A549 treated with ZK216348 at 1 μM for 4 hours (cell line): ENCODE measurements around the gene CACNA2D1. TPM values are rescaled to one million over a fixed set of nuclear protein-coding genes. Genes with fewer than 3 reads are reported as not detected.

Experiments used
- total RNA-seq: library from RNA; stranded (reverse); fragments of 200-300 nt; extraction: Qiagen RNA extraction; gene quantifications from 5 replicates; pipeline ENCODE4 v1.2.3, GENCODE V29; 2022; ENCODE audit warnings: low read depth

Gene CACNA2D1
- total RNA-seq, result 4.4 to 11.1 TPM (median 10.9 TPM) in 5 replicates

DNA sequence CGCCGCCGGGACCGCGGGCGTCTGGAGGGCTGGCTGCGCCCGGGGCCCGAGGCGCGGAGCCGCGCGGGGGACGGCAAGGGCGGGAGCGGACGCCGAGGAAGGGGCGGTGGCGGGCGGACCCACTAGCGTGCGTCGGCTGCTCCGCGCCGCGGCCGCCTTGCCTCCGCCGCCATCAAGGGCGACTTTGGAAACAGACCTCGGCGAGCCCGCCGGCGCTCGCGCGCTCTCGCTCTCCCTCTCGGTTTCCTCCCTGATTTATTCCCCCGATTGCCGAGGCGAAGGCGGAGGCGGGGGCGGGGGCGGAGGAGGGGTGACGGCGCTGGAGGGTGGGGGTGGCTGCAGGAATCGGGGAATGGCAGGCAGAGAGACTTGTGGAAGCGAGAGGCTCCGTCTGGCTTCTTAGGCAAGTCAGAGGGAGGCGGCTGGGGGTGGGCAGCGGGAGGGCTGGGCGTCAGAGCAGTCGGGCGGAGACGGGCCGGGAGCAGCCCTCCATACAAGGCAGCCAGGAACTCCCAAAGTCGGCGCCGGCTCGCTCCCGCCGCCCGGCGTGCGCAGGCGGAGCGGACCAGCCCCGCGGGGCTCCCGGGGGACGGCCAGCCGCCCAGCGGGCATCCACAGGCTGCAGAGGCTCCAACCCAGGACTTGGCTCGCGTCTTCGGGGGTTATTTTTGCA, at the start of gene CACNA2D1:
Gene CACNA2D1, minus strand, starts transcription at position 231 of the 673 bp plus-strand sequence.

